ENCODE measurements around the gene FOXP1. TPM values are rescaled to one million over a fixed set of nuclear protein-coding genes. Genes with fewer than 3 reads are reported as not detected.

Gene FOXP1
- total RNA-seq, 1 experiment from 2014 or later = 31.8 TPM

DNA sequence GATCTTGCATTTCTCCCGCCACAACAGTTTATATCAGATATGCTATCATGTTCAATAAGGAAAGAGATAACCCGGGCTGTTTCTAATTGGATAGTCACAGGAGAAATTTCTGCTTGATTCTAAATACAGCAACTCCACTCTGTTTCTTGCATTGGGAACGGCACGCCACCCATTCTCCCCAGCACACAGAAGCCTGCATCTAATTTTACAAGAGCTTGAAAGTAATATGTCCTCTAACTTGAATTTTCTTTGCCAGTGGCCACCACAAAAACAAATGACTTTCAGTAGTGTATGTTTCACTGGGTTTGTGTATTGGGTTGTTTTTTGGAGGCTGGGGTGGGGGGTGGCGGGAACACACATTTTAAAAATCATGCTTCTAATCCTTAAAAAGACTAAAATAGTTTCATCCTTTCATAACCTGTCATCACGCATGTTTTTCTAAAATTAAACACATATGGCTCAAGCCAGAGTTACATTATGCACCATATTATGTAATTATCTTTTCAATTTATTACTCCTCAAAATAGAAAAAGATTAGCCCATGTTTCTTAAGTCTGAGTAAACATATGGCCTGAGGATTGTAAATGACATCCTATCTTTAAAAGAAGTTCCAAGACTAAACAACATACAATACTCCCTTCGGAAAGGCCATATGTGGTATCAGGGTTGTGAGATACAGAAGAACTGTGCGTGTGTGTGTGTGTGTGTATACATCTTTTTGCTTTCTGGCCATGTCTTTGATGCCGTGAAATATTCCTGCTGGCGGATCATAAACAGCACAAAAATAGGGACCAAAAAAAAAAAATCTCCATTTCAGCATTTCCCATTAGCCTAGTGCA lies 176.3 kb downstream of the FOXP1 start:
- in situ Hi-C loops (cut with HindIII; ENCODE audit: low pct_unique_long_range_greater_than_20kb, low sequenced_read_pairs) = no loop called here
- DNase-seq (ENCODE audit: low read depth) = no peak

- in situ Hi-C loops (cut with HindIII; ENCODE audit: low pct_unique_long_range_greater_than_20kb, low sequenced_read_pairs) = no loop called here
- no peak for DNase-seq (ENCODE audit: low read depth)
Measured at GRCh38 chr3:71402911-71403310, 180.6 kb downstream of the FOXP1 start.

- DNase-seq (ENCODE audit: low read depth) = no peak
- in situ Hi-C loops (cut with HindIII; ENCODE audit: low pct_unique_long_range_greater_than_20kb, low sequenced_read_pairs) = no loop called here
Measured at GRCh38 chr3:71402280-71402679, 181.2 kb downstream of the FOXP1 start.

- in situ Hi-C loops (cut with HindIII; ENCODE audit: low pct_unique_long_range_greater_than_20kb, low sequenced_read_pairs) = no loop called here
- DNase-seq (ENCODE audit: low read depth) = no peak
Measured at GRCh38 chr3:71401695-71402231, 181.8 kb downstream of the FOXP1 start.

- in situ Hi-C loops (cut with HindIII; ENCODE audit: low pct_unique_long_range_greater_than_20kb, low sequenced_read_pairs) = no loop called here
- DNase-seq (ENCODE audit: low read depth) = no peak
Measured at GRCh38 chr3:71400986-71401451, 182.5 kb downstream of the FOXP1 start.

DNA sequence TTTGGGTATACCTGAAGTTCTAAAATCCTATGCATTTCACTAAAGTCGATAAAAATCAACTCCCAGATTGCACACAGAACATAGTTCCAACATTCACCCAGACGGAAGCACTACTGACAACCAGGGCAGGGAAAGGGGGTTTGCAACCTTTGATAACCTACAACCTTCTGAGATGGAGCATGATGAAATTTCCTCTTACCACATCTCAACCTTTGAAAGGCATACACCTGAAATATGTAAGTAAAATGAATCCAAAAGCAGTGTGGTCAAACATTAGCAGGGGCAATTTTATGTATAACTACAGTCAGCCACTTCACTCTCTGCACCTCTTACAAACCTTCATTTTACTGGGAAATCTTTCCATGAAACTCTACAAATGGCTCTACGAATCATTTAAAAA lies 184.1 kb downstream of the FOXP1 start:
- in situ Hi-C loops (cut with HindIII; ENCODE audit: low pct_unique_long_range_greater_than_20kb, low sequenced_read_pairs) = no loop called here
- DNase-seq (ENCODE audit: low read depth) = no peak

DNA sequence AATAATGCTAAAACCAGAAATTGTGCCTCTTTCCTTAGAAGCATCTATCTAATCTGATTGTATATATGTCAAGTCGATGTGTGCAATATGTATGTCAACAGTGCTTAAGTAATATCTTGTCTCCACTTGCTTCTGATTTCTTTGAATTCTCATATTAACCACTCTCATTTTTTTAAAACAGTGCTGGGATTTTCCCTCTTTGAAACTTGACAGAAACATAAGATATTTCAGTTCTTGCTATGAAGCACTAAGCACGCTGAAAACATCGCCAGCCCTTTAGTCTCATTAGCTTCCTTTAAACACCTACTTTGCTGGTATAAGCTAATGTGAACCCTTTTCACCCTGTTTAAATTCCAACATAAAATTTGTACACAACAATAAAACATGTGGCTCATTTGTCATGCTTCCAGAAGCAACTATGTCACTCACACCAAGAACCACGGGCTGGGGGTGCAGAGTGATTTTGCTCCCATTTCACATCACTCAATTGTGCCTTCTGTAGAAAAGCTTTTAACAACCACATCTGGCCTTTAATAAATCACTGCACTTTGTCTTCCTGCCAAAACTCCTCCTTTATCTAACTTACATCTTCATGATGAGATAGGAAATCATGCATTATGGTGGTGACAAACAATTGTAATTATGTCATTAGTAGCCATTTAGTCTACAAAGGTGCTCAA lies 185.2 kb downstream of the FOXP1 start:
- no peak for DNase-seq (ENCODE audit: low read depth)
- in situ Hi-C loops (cut with HindIII; ENCODE audit: low pct_unique_long_range_greater_than_20kb, low sequenced_read_pairs) = no loop called here

DNA sequence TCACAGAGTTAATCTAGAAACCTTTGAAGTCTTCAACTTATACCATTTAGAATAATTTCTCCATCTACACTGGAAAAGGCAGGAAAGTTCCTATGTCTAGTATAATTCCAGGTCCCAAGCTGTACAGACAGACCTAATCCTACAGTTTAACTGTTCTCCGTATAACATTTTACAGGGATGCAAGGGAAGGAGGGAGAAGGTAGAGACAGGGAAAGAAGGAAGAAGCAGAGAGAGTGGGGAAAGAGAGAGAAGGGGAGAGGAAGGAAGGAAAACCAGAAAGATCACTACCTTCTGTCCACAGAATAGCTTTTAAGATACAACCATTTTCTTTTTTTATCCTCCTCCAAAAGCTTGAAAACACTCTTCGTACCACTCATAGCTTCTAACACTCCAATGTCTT lies 185.8 kb downstream of the FOXP1 start:
- in situ Hi-C loops (cut with HindIII; ENCODE audit: low pct_unique_long_range_greater_than_20kb, low sequenced_read_pairs) = no loop called here
- no peak for DNase-seq (ENCODE audit: low read depth)

- DNase-seq (ENCODE audit: low read depth) = no peak
- in situ Hi-C loops (cut with HindIII; ENCODE audit: low pct_unique_long_range_greater_than_20kb, low sequenced_read_pairs) = no loop called here
Measured at GRCh38 chr3:71397046-71397445, 186.5 kb downstream of the FOXP1 start.

- no peak for DNase-seq (ENCODE audit: low read depth)
- in situ Hi-C loops (cut with HindIII; ENCODE audit: low pct_unique_long_range_greater_than_20kb, low sequenced_read_pairs) = no loop called here
Measured at GRCh38 chr3:71395927-71396695, 187.4 kb downstream of the FOXP1 start.

- no peak for DNase-seq (ENCODE audit: low read depth)
- in situ Hi-C loops (cut with HindIII; ENCODE audit: low pct_unique_long_range_greater_than_20kb, low sequenced_read_pairs) = no loop called here
Measured at GRCh38 chr3:71395470-71395869, 188.1 kb downstream of the FOXP1 start.

DNA sequence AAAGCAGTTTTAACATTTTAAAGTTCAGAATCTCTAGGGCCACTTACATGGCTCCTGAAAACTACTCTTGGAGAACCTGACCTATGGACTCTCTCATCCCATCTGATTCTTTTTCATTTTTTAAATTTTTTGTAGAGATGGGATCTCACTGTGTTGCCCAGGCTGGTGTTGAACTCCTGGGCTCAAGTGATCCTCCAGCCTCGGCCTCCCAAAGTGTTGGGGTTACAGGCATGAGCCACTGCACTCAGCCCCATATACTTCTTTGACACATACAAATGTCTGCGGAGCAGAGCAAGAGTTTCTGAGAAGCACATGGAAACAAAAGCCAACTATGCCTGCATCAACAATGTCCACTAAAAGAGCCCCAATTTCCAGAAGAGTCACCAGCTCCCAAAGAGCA lies 189.8 kb downstream of the FOXP1 start:
- no peak for DNase-seq (ENCODE audit: low read depth)
- in situ Hi-C loops (cut with HindIII; ENCODE audit: low pct_unique_long_range_greater_than_20kb, low sequenced_read_pairs) = no loop called here

GRCh38 chr3:71393093-71393492 lies 190.4 kb downstream of the FOXP1 start:
- DNase-seq (ENCODE audit: low read depth) = no peak
- in situ Hi-C loops (cut with HindIII; ENCODE audit: low pct_unique_long_range_greater_than_20kb, low sequenced_read_pairs) = no loop called here

DNA sequence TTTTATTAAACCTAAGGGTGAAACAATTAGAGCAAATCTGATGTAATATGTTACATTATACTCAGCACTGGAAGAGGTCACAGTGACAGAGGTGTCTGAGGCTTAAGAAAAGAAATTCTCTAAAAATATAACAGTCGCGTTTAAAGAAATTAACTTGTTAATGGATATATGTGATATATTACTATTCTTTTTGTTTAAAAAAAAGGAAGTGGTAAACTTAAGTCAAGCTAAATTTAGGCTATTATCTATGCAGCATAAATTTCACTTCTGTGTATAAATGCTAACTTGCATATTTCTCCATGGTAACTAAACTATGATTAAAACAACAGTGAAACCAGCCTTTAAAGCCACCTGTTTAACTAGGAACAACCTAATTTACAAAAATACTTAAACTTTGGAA lies 191.3 kb downstream of the FOXP1 start:
- DNase-seq (ENCODE audit: low read depth) = no peak
- in situ Hi-C loops (cut with HindIII; ENCODE audit: low pct_unique_long_range_greater_than_20kb, low sequenced_read_pairs) = no loop called here

DNA sequence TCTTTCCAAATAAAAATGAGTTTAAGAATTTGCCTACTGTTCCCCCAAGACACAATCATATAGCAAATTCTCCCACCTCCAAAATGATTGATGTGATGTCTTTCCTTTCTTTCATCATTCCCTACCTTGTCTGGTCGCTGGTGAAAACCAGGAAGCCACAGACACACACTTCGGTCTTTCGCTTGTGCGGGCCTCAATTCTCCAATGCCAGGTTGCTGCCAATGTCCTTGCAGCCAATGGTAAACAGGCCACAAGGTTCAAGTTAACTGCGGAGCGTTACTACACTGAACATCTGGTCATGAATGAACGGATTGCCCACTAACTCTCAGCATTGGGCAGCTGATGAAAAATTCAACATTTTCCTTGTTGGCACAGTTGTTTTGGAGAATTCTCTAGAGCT lies 192.2 kb downstream of the FOXP1 start:
- DNase-seq (ENCODE audit: low read depth) = no peak
- in situ Hi-C loops (cut with HindIII; ENCODE audit: low pct_unique_long_range_greater_than_20kb, low sequenced_read_pairs) = no loop called here

GRCh38 chr3:71389911-71390573 lies 193.5 kb downstream of the FOXP1 start:
- no peak for DNase-seq (ENCODE audit: low read depth)
- in situ Hi-C loops (cut with HindIII; ENCODE audit: low pct_unique_long_range_greater_than_20kb, low sequenced_read_pairs) = no loop called here

DNA sequence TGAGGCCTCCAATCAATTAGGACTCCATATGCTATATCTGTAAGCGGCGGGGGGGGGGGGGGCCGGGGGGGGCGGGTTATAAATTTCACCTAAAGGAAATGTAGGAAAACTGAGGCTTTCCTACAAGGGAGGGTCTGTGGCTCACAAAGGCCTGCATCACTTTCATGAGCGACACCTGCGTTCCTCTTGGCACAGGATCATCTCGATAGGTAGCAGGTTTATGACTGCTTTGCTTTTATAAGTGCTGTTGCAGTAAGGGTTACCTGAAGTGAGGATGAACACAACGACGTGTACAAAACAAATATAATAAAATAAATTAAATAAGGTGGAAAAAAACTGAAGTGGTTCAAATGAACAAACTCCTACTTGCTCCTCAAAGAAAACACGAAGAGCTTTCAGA lies 194.3 kb downstream of the FOXP1 start:
- no peak for DNase-seq (ENCODE audit: low read depth)
- in situ Hi-C loops (cut with HindIII; ENCODE audit: low pct_unique_long_range_greater_than_20kb, low sequenced_read_pairs) = no loop called here

DNA sequence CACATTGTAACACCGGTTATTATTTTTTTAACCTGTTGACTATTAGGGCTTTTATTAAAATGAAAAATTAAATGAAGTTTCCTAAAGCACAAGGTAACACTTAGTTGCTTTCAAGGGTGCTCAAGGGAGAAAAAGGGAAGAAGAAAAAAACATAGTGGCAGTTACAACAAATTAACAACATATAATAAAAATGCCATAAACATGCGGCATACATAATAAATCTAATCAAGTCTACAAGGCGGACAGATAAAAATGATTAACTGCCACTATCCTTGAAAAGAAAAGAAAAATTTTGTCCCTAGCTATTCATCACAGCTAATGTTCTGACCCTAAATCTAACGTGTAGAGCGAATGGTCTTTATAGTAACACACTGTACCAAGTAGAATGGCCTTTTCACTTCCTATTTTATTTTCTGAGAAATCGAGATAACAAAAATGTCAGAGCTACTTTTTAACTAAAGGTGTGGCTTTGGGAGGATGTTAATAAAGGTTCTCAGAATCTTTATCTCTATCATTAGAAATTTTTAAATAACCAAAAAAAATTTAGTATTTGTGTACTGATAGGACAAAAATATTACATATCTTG lies 194.9 kb downstream of the FOXP1 start:
- DNase-seq (ENCODE audit: low read depth) = no peak
- in situ Hi-C loops (cut with HindIII; ENCODE audit: low pct_unique_long_range_greater_than_20kb, low sequenced_read_pairs) = no loop called here
